Type B pancreatic cell (in vitro differentiated cells): ENCODE measurements around the gene PHF24. TPM values are rescaled to one million over a fixed set of nuclear protein-coding genes. Genes with fewer than 3 reads are reported as not detected.

Experiments used
- DNase-seq: peaks from one replicate; pipeline ENCODE4 v3.0.0; 2021; ENCODE audit warnings: mixed read lengths; ENCODE audit not compliant: unreplicated experiment; ENCODE audit errors: extremely low spot score
- H3K27ac Mint-ChIP-seq: 2 replicates; pipeline ENCODE4 v1.8.0; 2021; ENCODE audit warnings: mild to moderate bottlenecking, mixed read lengths
- H3K27me3 Mint-ChIP-seq: 2 replicates; pipeline ENCODE4 v1.8.0; 2021; ENCODE audit warnings: mixed read lengths
- H3K36me3 Mint-ChIP-seq: 2 replicates; pipeline ENCODE4 v1.8.0; 2021; ENCODE audit warnings: mixed read lengths
- H3K4me1 Mint-ChIP-seq: one replicate; pipeline ENCODE4 v1.8.0; 2021; ENCODE audit warnings: mixed read lengths; ENCODE audit not compliant: unreplicated experiment
- H3K4me3 Mint-ChIP-seq: 2 replicates; pipeline ENCODE4 v1.8.0; 2021; ENCODE audit warnings: mild to moderate bottlenecking, mixed read lengths
- H3K9me3 Mint-ChIP-seq: 2 replicates; pipeline ENCODE4 v1.8.0; 2021; ENCODE audit warnings: mixed read lengths
- CTCF ChIP-seq: fragments of 200-600 bp; sonication (generic); conservative IDR thresholded peaks from 2 replicates; pipeline ENCODE4 v1.5.0; 2021; ENCODE audit warnings: antibody characterized with exemption, mild to moderate bottlenecking
- total RNA-seq: library from RNA; stranded (reverse); gene quantifications from 2 replicates; pipeline ENCODE4 v1.2.1, GENCODE V29; 2021; ENCODE audit warnings: low replicate concordance

PHF24 gene
- total RNA-seq, 1 donor from 2014 or later = 0.19 TPM

- no peak for DNase-seq
- peak; percentile 89 for TF ChIP-seq CTCF
- H3K4me3 Mint-ChIP-seq = peak overlapping the region; percentile 62
- no peaks in the 10 kb centered on the region for H3K36me3 Mint-ChIP-seq
- H3K4me1 Mint-ChIP-seq = peaks cover 24% of the 10 kb centered on the region
- H3K27ac Mint-ChIP-seq = peak overlapping the region; percentile 49
- H3K9me3 Mint-ChIP-seq = no peaks in the 10 kb centered on the region
- H3K27me3 Mint-ChIP-seq = peaks cover 27% of the 10 kb centered on the region
Observed at GRCh38 chr9:34985311-34985899, 27.3 kb downstream of the PHF24 start.

GRCh38 chr9:34986540-34987047 lies 28.5 kb downstream of the PHF24 start:
- H3K4me1 Mint-ChIP-seq = peaks cover 31% of the 10 kb centered on the region
- H3K36me3 Mint-ChIP-seq = no peaks in the 10 kb centered on the region
- peaks cover 27% of the 10 kb centered on the region for H3K27me3 Mint-ChIP-seq
- DNase-seq = no peak
- no peaks in the 10 kb centered on the region for H3K9me3 Mint-ChIP-seq
- no peak overlapping the region for H3K27ac Mint-ChIP-seq
- no peak for TF ChIP-seq CTCF
- peak overlapping the region; percentile 50 for H3K4me3 Mint-ChIP-seq

GRCh38 chr9:34987160-34987901 lies 29.2 kb downstream of the PHF24 start:
- Mint-ChIP-seq H3K27ac (no peak overlapping the region), H3K27me3 (peaks cover 27% of the 10 kb centered on the region), H3K4me1 (peaks cover 31% of the 10 kb centered on the region), H3K4me3 (peak overlapping the region; percentile 50), H3K36me3 (no peaks in the 10 kb centered on the region), H3K9me3 (no peaks in the 10 kb centered on the region)
- TF ChIP-seq CTCF = no peak
- no peak for DNase-seq

GRCh38 chr9:34988218-34989002 lies 30.3 kb downstream of the PHF24 start:
- Mint-ChIP-seq H3K36me3 (no peaks in the 10 kb centered on the region), H3K4me3 (peak overlapping the region; percentile 98), H3K27ac (peak overlapping the region; percentile 89), H3K4me1 (peaks cover 31% of the 10 kb centered on the region), H3K9me3 (no peaks in the 10 kb centered on the region), H3K27me3 (peaks cover 22% of the 10 kb centered on the region)
- DNase-seq = no peak
- TF ChIP-seq CTCF = no peak

GRCh38 chr9:34989003-34989945 lies 31.2 kb downstream of the PHF24 start, which contains the start of gene DNAJB5:
TSS of gene DNAJB5 (plus strand) at chr9:34989745. CDS start at chr9:34990631, 886 bp downstream.
- H3K4me3 Mint-ChIP-seq = peak within 1 kb of the TSS; percentile 98
- H3K4me1 Mint-ChIP-seq = peaks cover 30% of the 10 kb centered on the region
- H3K27me3 Mint-ChIP-seq = peaks cover 18% of the 10 kb centered on the region
- peaks cover 2% of the 10 kb centered on the region for H3K36me3 Mint-ChIP-seq
- TF ChIP-seq CTCF = no peak
- H3K9me3 Mint-ChIP-seq = no peaks in the 10 kb centered on the region
- H3K27ac Mint-ChIP-seq = peak within 1 kb of the TSS; percentile 89
- peak; percentile 98 for DNase-seq
